GM23338 (cell line): ENCODE results near the gene DAAM2. TPM values are rescaled to one million over a fixed set of nuclear protein-coding genes. Genes with fewer than 3 reads are reported as not detected.

ENCODE experiments used
- ATAC-seq: fragments of 200-7000 bp; cut with Tn5 transposase; 3 replicates; pipeline ENCODE4 v1.9.1; 2020
- DNase-seq: peaks from one replicate; pipeline ENCODE4 v3.0.0-alpha.2; 2015; ENCODE audit warnings: low spot score
- H2AFZ ChIP-seq: fragments of 200-600 bp; sonication (generic); 2 replicates; pipeline ENCODE4 v1.8.0; 2016; ENCODE audit warnings: antibody characterized with exemption, mild to moderate bottlenecking, moderate library complexity
- H3F3A ChIP-seq: fragments of 200-600 bp; sonication (generic); replicated peaks from 2 replicates; pipeline ENCODE4 v1.8.0; 2017; ENCODE audit warnings: antibody characterized with exemption, mixed run types, low read depth
- H3K27ac ChIP-seq: fragments of 200-600 bp; sonication (generic); 2 replicates; pipeline ENCODE4 v1.6.1; 2016; ENCODE audit warnings: low read depth
- H3K27me3 ChIP-seq: fragments of 200-600 bp; sonication (generic); 2 replicates; pipeline ENCODE4 v1.8.0; 2016; ENCODE audit warnings: mild to moderate bottlenecking, mixed run types, moderate library complexity; ENCODE audit not compliant: insufficient read depth
- H3K36me3 ChIP-seq: fragments of 200-600 bp; sonication (generic); 2 replicates; pipeline ENCODE4 v1.8.0; 2016; ENCODE audit warnings: mild to moderate bottlenecking; ENCODE audit not compliant: insufficient read depth
- H3K4me1 ChIP-seq: fragments of 200-600 bp; sonication (generic); 2 replicates; pipeline ENCODE4 v1.8.0; 2016; ENCODE audit warnings: mild to moderate bottlenecking, moderate library complexity; ENCODE audit not compliant: insufficient read depth
- H3K4me2 ChIP-seq: fragments of 200-600 bp; sonication (generic); 2 replicates; pipeline ENCODE4 v1.7.1; 2017; ENCODE audit warnings: mixed run types
- H3K4me3 ChIP-seq: fragments of 200-600 bp; sonication (generic); 2 replicates; pipeline ENCODE4 v1.6.1; 2016; ENCODE audit warnings: mixed run types
- H3K79me2 ChIP-seq: fragments of 200-600 bp; sonication (generic); replicated peaks from 2 replicates; pipeline ENCODE4 v1.8.0; 2017; ENCODE audit warnings: mild to moderate bottlenecking; ENCODE audit not compliant: insufficient read depth
- H3K9me2 ChIP-seq: fragments of 200-600 bp; sonication (generic); 2 replicates; pipeline ENCODE4 v1.8.0; 2017; ENCODE audit not compliant: insufficient read depth
- H4K20me1 ChIP-seq: fragments of 200-600 bp; sonication (generic); replicated peaks from 2 replicates; pipeline ENCODE4 v1.8.0; 2017; ENCODE audit warnings: mild to moderate bottlenecking; ENCODE audit not compliant: insufficient read depth
- H3K27ac Mint-ChIP-seq: 2 replicates; pipeline ENCODE4 v1.8.0; 2020; ENCODE audit warnings: inconsistent platforms, mild to moderate bottlenecking, moderate library complexity, mixed read lengths
- H3K27me3 Mint-ChIP-seq: 3 replicates; pipeline ENCODE4 v1.8.0; 2022; ENCODE audit warnings: low read depth, mild to moderate bottlenecking, moderate library complexity, mixed read lengths, inconsistent platforms; ENCODE audit not compliant: insufficient read depth, poor library complexity
- H3K36me3 Mint-ChIP-seq: 3 replicates; pipeline ENCODE4 v1.8.0; 2021; ENCODE audit warnings: low read depth, mild to moderate bottlenecking, inconsistent platforms, moderate library complexity, mixed read lengths
- H3K4me1 Mint-ChIP-seq: 3 replicates; pipeline ENCODE4 v1.8.0; 2020; ENCODE audit warnings: mild to moderate bottlenecking, inconsistent platforms, mixed read lengths
- H3K4me3 Mint-ChIP-seq: 3 replicates; pipeline ENCODE4 v1.8.0; 2021; ENCODE audit warnings: moderate library complexity, mild to moderate bottlenecking, inconsistent platforms, mixed read lengths
- H3K9me3 Mint-ChIP-seq: 3 replicates; pipeline ENCODE4 v1.8.0; 2020; ENCODE audit warnings: moderate library complexity, mild to moderate bottlenecking, inconsistent platforms, mixed read lengths
- CREB1 ChIP-seq: fragments of 250-450 bp; sonication (Bioruptor Pico); IDR thresholded peaks from 2 replicates; pipeline ENCODE4 v1.5.0; 2020; ENCODE audit warnings: low read depth, mild to moderate bottlenecking, moderate library complexity
- CTCF ChIP-seq, 2 experiments: fragments of 200-600 bp in 1 of 2; sonication (generic) in 1 of 2; conservative IDR thresholded peaks; 2 replicates each; pipeline versions ENCODE4 v1.5.1 to v1.6.1; 2016 to 2017; ENCODE audit warnings: antibody characterized with exemption in 2 of 2, low read depth in 2 of 2, mild to moderate bottlenecking in 2 of 2, moderate library complexity in 1 of 2
- ETS1 ChIP-seq: IDR thresholded peaks from 2 replicates; pipeline ENCODE4 v1.6.1; 2016; ENCODE audit warnings: antibody characterized with exemption
- EZH2 ChIP-seq: fragments of 200-600 bp; sonication (generic); IDR thresholded peaks from one replicate; pipeline ENCODE4 v1.8.0; 2017; ENCODE audit warnings: antibody characterized with exemption, mild to moderate bottlenecking, low read depth; ENCODE audit not compliant: unreplicated experiment
- EZH2phosphoT487 ChIP-seq: fragments of 200-600 bp; sonication (generic); IDR thresholded peaks from one replicate; pipeline ENCODE4 v1.8.1; 2018; ENCODE audit warnings: antibody characterized with exemption; ENCODE audit not compliant: unreplicated experiment
- JUNB ChIP-seq: IDR thresholded peaks from one replicate; pipeline ENCODE4 v1.6.1; 2016; ENCODE audit warnings: antibody characterized with exemption; ENCODE audit not compliant: unreplicated experiment
- NANOG ChIP-seq: IDR thresholded peaks from 2 replicates; pipeline ENCODE4 v1.6.1; 2016; ENCODE audit warnings: antibody characterized with exemption, borderline replicate concordance
- POLR2AphosphoS5 ChIP-seq: IDR thresholded peaks from 2 replicates; pipeline ENCODE4 v1.6.1; 2016; ENCODE audit warnings: antibody characterized with exemption, low read depth
- REST ChIP-seq: IDR thresholded peaks from one replicate; pipeline ENCODE4 v1.6.1; 2018; ENCODE audit warnings: antibody characterized with exemption; ENCODE audit not compliant: unreplicated experiment
- STAT1 ChIP-seq: IDR thresholded peaks from one replicate; pipeline ENCODE4 v1.6.1; 2016; ENCODE audit warnings: antibody characterized with exemption; ENCODE audit not compliant: unreplicated experiment
- ZNF114 ChIP-seq: fragments of 250-450 bp; sonication (Bioruptor Pico); IDR thresholded peaks from 2 replicates; pipeline ENCODE4 v1.5.0; 2020; ENCODE audit warnings: mild to moderate bottlenecking, moderate library complexity
- ZNF331 ChIP-seq: fragments of 250-450 bp; sonication (Bioruptor Pico); IDR thresholded peaks from 2 replicates; pipeline ENCODE4 v1.5.0; 2020; ENCODE audit warnings: low read depth, mild to moderate bottlenecking, moderate library complexity
- ZNF462 ChIP-seq: fragments of 250-450 bp; sonication (Bioruptor Pico); IDR thresholded peaks from 2 replicates; pipeline ENCODE4 v1.5.0; 2020; ENCODE audit warnings: mild to moderate bottlenecking, moderate library complexity
- polyA plus RNA-seq: library from polyadenylated mRNA; unstranded; fragments of >200 nt; fragmentation: Nextera tagmentation; extraction: Ambion mirVana; gene quantifications from 2 replicates; pipeline ENCODE4 v1.2.1, GENCODE V29; 2016
- total RNA-seq: library from RNA; depleted of rRNA; stranded (reverse); fragments of >200 nt; shearing (Covaris generic); gene quantifications from 2 replicates; pipeline ENCODE4 v1.2.3, GENCODE V29; 2014

The DAAM2 gene
- total and polyA plus RNA-seq, 2 experiments from 2014 or later = 1.4 to 4.9 TPM

- H2AFZ ChIP-seq = no peak overlapping the region
- ATAC-seq = no peak
- H3K27ac Mint-ChIP-seq = no peak overlapping the region; the same call in 1 of the 2 replicates
Measured at GRCh38 chr6:39829331-39829730, 37.2 kb downstream of the DAAM2 start.

More at GRCh38 chr6:39829331-39829730, 37.2 kb downstream of the DAAM2 start:
- H3K36me3 Mint-ChIP-seq = no peaks in the 10 kb centered on the region
- Histone ChIP-seq H3K4me1 (no peaks in the 10 kb centered on the region), H3K36me3 (no peaks in the 10 kb centered on the region), H3K4me3 (no peak overlapping the region), H3K9me2 (no peaks in the 10 kb centered on the region), H3K27me3 (no peaks in the 10 kb centered on the region), H3K27ac (no peak overlapping the region), H4K20me1 (no peaks in the 10 kb centered on the region), H3F3A (no peaks in the 10 kb centered on the region), H3K4me2 (no peak overlapping the region), H3K79me2 (no peaks in the 10 kb centered on the region)
- DNase-seq = no peak
- peaks cover 15% of the 10 kb centered on the region for H3K4me1 Mint-ChIP-seq
- peaks cover 9% of the 10 kb centered on the region for H3K27me3 Mint-ChIP-seq
- H3K4me3 Mint-ChIP-seq = no peak overlapping the region
- no peaks in the 10 kb centered on the region for H3K9me3 Mint-ChIP-seq
- TF ChIP-seq ZNF331 (CRISPR knock-in tag) = no peak
- TF ChIP-seq EZH2phosphoT487 = no peak
- TF ChIP-seq NANOG = no peak
- no peak for TF ChIP-seq REST
- TF ChIP-seq ZNF462 (CRISPR knock-in tag) = no peak
- TF ChIP-seq JUNB = no peak
- no peak for TF ChIP-seq ZNF114
- no peak for TF ChIP-seq POLR2AphosphoS5
- no peak for TF ChIP-seq EZH2
- no peak for TF ChIP-seq CTCF (conservative IDR thresholded peaks at IDR 0.05; ENCODE audit: low read depth in 2 of 2)
- no peak for TF ChIP-seq CREB1
- no peak for TF ChIP-seq STAT1
- TF ChIP-seq ETS1 = no peak
